Suprapubic skin (tissue), 4 donors: Measurements from ENCODE around the gene CAMKK1. TPM values are rescaled to one million over a fixed set of nuclear protein-coding genes. Genes with fewer than 3 reads are reported as not detected.
A peak's percentile ranks its signal among the peaks of the same experiment; 100 is the strongest.

Experiments
- DNase-seq, 2 donors: peaks; one replicate each; pipeline ENCODE4 v3.0.0-alpha.2; 2019; ENCODE audit warnings: low spot score in 2 of 2
- H3K27ac ChIP-seq: fragments of 200-600 bp; sonication (generic); one replicate; pipeline ENCODE4 v1.5.1; 2019
- H3K27me3 ChIP-seq: fragments of 200-600 bp; sonication (generic); one replicate; pipeline ENCODE4 v1.5.1; 2019
- H3K36me3 ChIP-seq: fragments of 200-600 bp; sonication (generic); one replicate; pipeline ENCODE4 v1.5.1; 2019
- H3K4me1 ChIP-seq: fragments of 200-600 bp; sonication (generic); one replicate; pipeline ENCODE4 v1.5.1; 2019
- H3K4me3 ChIP-seq: fragments of 200-600 bp; sonication (generic); one replicate; pipeline ENCODE4 v1.5.1; 2019; ENCODE audit warnings: mild to moderate bottlenecking
- H3K9me3 ChIP-seq: fragments of 200-600 bp; sonication (generic); one replicate; pipeline ENCODE4 v1.5.1; 2019
- CTCF ChIP-seq, 2 donors: fragments of 200-600 bp in 1 of 2; fragments of 450-650 bp in 1 of 2; sonication (generic) in 1 of 2; IDR thresholded peaks; one replicate each; pipeline ENCODE4 v1.5.1; 2016 to 2019; ENCODE audit warnings: antibody characterized with exemption in 2 of 2, mild to moderate bottlenecking in 1 of 2, moderate library complexity in 1 of 2
- EP300 ChIP-seq: sonication (generic); formaldehyde crosslinking; IDR thresholded peaks from one replicate; pipeline ENCODE4 v1.6.1; 2017; ENCODE audit warnings: antibody characterized with exemption
- POLR2A ChIP-seq, 2 donors: fragments of 450-650 bp; IDR thresholded peaks; one replicate each; pipeline ENCODE4 v1.6.1; 2017; ENCODE audit warnings: antibody characterized with exemption in 2 of 2, mild to moderate bottlenecking in 2 of 2, moderate library complexity in 2 of 2
- POLR2AphosphoS5 ChIP-seq, 3 donors: sonication (generic); formaldehyde crosslinking; IDR thresholded peaks; one replicate each; pipeline ENCODE4 v1.6.1; 2017; ENCODE audit warnings: antibody characterized with exemption in 3 of 3
- WGBS: methylation state at CpG from one replicate; pipeline ENCODE4 v1.1.5; 2018; 5-methylcytosine and 5-hydroxymethylcytosine counted together
- total RNA-seq, 4 donors: library from RNA; depleted of rRNA; stranded (reverse); fragments of >200 nt; gene quantifications; one replicate each; pipeline ENCODE4 v1.1.0, GENCODE V29; 2016

Gene CAMKK1
- total RNA-seq: 10 to 100 TPM; 10.8 to 17.3 (median 12.9) TPM

- Histone ChIP-seq H3K36me3 (no peaks in the 10 kb centered on the region), H3K27me3 (no peaks in the 10 kb centered on the region), H3K4me1 (peaks cover 82% of the 10 kb centered on the region), H3K9me3 (no peaks in the 10 kb centered on the region), H3K27ac (peak within 1 kb of the TSS; percentile 77), H3K4me3 (peak within 1 kb of the TSS; percentile 76)
- TF ChIP-seq POLR2AphosphoS5 (IDR thresholded peaks at IDR 0.05) (peak in 1 of 3 donors; percentile 22), CTCF (IDR thresholded peaks at IDR 0.05) (no peak), EP300 (no peak), POLR2A (IDR thresholded peaks at IDR 0.05) (no peak)
- DNase-seq: peak; percentile 90 to 94
- WGBS: 20% methylated on average over 8 of the region's 75 CpGs
Measured at GRCh38 chr17:3893003-3893719, at the start of gene CAMKK1. TSS of gene CAMKK1 (minus strand) at chr17:3893053. CDS start at chr17:3885687, 7,366 bp downstream.

- no peak overlapping the region for H3K27ac ChIP-seq
- peaks cover 10% of the 10 kb centered on the region for H3K36me3 ChIP-seq
- TF ChIP-seq CTCF (IDR thresholded peaks at IDR 0.05): no peak
- TF ChIP-seq POLR2AphosphoS5 (IDR thresholded peaks at IDR 0.05): no peak
- TF ChIP-seq POLR2A (IDR thresholded peaks at IDR 0.05): no peak
- no peak for TF ChIP-seq EP300
- no peak overlapping the region for H3K4me3 ChIP-seq
- no peaks in the 10 kb centered on the region for H3K27me3 ChIP-seq
- no peaks in the 10 kb centered on the region for H3K9me3 ChIP-seq
- WGBS: 92% methylated on average over 22 of the region's 48 CpGs
- H3K4me1 ChIP-seq: peaks cover 4% of the 10 kb centered on the region
- DNase-seq: no peak
Measured at GRCh38 chr17:3940965-3941698, 48.3 kb upstream of the CAMKK1 start.

GRCh38 chr17:3937359-3937758 lies 44.5 kb upstream of the CAMKK1 start:
- DNase-seq: no peak
- Histone ChIP-seq H3K36me3 (peaks cover 13% of the 10 kb centered on the region), H3K4me1 (no peaks in the 10 kb centered on the region), H3K4me3 (no peak overlapping the region), H3K27me3 (no peaks in the 10 kb centered on the region), H3K27ac (no peak overlapping the region), H3K9me3 (no peaks in the 10 kb centered on the region)
- no peak for TF ChIP-seq EP300
- TF ChIP-seq CTCF (IDR thresholded peaks at IDR 0.05): no peak
- TF ChIP-seq POLR2AphosphoS5 (IDR thresholded peaks at IDR 0.05): no peak
- TF ChIP-seq POLR2A (IDR thresholded peaks at IDR 0.05): no peak
- 94% methylated on average over 16 of the region's 17 CpGs for WGBS

DNA sequence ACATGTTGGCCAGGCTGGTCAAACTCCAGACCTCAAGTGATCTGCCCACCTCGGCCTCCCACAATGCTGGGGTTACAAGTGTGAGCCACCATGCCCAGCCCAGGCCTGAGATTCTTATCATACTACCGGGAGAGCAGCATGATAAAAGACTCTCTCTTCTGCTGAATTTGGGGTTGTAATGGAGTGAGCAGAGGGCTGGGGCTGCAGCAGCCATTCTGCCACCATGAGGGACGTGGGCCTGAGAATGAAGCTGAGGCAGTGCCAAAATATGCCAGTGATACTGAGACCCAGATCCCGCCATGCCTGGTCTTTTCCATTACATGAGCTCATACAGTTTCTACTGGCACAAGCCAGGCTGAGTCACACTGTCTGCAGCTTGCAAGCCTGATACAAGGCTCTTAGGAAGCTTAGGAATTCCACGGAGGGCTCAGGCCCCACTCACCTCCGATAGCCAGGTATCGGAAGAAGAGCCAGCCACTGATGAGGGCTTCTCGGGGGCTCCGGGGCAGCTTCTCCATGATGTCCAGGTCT lies 43.0 kb upstream of the CAMKK1 start:
- TF ChIP-seq POLR2AphosphoS5 (IDR thresholded peaks at IDR 0.05) (no peak), POLR2A (IDR thresholded peaks at IDR 0.05) (no peak), CTCF (IDR thresholded peaks at IDR 0.05) (no peak), EP300 (no peak)
- WGBS: 90% methylated on average over 3 of the region's 9 CpGs
- Histone ChIP-seq H3K36me3 (peaks cover 10% of the 10 kb centered on the region), H3K27me3 (no peaks in the 10 kb centered on the region), H3K4me1 (no peaks in the 10 kb centered on the region), H3K4me3 (no peak overlapping the region), H3K27ac (no peak overlapping the region), H3K9me3 (no peaks in the 10 kb centered on the region)
- DNase-seq: no peak

DNA sequence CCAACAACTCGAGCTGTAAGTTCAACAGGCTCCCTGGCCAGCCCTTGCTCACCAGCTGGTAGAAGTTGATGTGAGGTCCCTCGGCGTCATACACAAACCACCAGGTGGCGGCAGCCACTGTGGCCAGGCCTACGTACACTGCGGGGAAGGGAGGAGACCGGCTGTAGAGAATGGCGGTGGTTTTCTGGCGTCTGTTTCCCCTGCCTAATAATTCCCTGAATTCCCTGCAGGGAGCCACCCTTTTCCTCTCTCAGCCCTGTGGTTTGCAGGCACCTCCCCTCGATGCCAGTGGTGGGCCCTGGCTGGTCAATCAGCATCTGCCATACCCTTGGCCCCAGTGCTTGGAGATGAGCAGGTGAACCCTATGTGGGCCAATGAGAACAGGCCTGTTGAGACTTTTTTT lies 42.3 kb upstream of the CAMKK1 start:
- Histone ChIP-seq H3K4me3 (no peak overlapping the region), H3K27ac (no peak overlapping the region), H3K36me3 (peaks cover 10% of the 10 kb centered on the region), H3K27me3 (no peaks in the 10 kb centered on the region), H3K4me1 (no peaks in the 10 kb centered on the region), H3K9me3 (no peaks in the 10 kb centered on the region)
- DNase-seq: no peak
- 23% methylated on average over 9 of the region's 10 CpGs for WGBS
- TF ChIP-seq POLR2AphosphoS5 (IDR thresholded peaks at IDR 0.05): no peak
- peak; percentile 7 to 54 for TF ChIP-seq CTCF (IDR thresholded peaks at IDR 0.05)
- TF ChIP-seq POLR2A (IDR thresholded peaks at IDR 0.05): no peak
- TF ChIP-seq EP300: no peak
